ENCODE data around the gene KCNT1.
"Not testable (repeated sequence)": the region's sequence is repeated elsewhere in the genome, so short reads cannot be mapped to it uniquely, and the experiment has no call there.

Gene KCNT1

DNA sequence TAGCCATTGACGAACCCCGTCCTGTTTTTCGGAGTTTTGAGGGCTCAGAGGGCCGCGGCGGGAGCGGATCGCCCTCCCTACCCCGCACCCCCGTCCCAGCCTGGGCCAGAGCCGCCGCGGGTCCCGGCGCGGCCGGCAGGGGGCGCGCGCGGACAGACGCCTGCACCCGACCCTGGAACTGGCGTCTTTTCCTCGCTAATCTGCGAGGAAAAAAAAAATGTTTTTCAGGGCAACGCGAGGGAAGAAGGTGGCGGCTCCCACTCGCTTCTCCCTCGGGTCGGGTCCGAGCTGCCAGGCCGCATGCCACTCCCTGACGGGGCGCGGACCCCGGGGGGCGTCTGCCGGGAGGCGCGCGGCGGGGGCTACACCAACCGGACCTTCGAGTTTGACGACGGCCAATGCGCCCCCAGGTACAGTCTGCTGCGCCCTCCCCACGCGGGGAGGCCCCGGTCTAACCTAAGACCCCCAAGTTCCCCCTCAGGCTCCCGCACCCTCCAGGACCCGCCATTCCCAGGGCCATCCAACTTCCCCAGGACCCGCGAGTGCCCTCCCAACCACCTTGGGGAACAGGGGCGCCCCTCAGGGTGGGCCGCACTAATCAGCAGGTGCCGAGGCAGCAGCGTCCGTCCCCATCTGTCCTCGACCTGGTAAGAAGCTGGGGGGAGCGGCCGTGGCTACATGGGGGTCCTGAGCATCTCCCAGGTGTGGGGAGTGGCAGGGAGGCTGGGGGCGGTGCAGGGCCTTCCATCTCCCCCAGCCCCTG is at the start of gene KCNT1:
Gene KCNT1 (plus strand): TSS at position 227 of the 763 bp plus-strand sequence. CDS start 74 bp downstream, at position 301.
- peak; percentile 21 for DNase-seq (ENCODE audit: low read depth)

DNA sequence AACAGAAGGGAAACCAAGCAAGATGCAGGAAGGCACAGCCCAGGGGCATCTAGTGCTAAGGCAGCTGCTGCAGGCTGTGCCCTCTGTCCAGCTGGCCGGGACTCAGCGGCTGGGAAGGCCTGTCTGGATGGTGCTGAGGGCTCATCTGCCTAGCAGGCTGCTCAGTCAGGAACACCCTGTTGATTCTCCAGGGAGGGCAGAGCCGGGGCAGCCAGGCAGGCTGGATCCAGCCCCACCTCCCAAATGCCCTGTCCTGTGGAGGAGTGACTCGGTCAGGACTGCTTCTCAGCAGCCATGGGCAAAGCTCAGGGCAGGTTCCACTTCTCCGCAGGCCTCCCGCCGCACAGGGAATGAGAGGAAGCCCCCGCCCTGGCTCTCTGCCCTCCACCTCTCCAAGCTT is 46.7 kb upstream of the KCNT1 start:
- DNase-seq (ENCODE audit: low read depth): no peak

DNA sequence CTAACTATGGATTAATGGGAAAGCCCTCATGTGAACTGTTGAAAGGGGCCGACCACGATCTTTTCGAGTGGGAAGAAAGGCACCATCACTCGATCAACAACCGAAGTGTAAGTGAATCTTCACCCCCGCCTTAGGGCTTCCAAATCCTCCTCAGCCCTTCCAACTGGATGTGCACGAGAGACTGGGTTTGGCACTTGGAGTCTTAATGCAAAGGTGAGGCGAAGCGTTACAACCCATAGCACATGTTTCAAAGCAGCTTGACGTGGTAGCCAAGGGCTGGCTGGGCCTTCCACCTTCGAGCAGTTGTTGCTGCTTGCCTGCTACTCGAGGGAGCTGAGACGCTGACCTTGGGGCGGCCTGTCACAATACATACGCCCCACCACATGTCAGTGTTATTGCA is 44.6 kb upstream of the KCNT1 start:
- no peak for DNase-seq (ENCODE audit: low read depth)

DNA sequence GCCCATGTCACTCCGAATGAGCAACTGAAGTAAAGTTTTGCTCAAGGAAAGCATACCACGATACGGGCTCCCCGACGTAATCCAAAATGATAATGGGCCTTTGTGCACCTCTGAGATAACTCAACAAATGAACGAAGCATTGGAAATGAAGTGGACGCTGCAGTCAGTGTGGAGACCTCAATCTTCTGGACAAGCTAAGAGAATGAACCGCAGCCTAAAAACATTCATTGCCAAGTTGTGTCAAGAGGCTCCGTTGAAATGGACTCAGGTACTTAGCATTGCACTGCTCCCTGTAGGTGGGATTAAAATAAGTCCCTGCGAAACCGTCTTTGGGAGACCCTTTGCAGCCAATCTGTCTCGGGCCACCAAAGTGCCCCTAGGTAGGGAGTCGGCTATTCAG is 42.7 kb upstream of the KCNT1 start:
- no peak for DNase-seq (ENCODE audit: low read depth)

DNA sequence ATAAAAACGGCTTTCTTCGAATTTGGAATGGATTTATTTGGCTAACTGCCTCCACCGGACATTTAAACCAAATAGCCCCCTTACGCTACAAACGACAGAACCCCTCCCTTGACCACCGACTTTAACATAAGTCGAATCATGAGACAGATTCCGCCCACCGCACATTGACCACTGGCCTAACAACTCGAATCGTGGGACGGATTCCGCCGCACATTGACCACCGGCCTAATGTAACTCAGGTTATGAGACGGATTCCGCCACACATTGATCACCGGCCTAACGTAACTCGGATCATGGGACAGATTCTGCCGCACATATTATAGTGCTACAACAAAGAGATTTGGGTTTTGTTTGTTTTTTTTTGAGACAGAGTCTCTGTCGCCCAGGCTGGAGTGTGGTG is 41.6 kb upstream of the KCNT1 start:
- no peak for DNase-seq (ENCODE audit: low read depth)

DNA sequence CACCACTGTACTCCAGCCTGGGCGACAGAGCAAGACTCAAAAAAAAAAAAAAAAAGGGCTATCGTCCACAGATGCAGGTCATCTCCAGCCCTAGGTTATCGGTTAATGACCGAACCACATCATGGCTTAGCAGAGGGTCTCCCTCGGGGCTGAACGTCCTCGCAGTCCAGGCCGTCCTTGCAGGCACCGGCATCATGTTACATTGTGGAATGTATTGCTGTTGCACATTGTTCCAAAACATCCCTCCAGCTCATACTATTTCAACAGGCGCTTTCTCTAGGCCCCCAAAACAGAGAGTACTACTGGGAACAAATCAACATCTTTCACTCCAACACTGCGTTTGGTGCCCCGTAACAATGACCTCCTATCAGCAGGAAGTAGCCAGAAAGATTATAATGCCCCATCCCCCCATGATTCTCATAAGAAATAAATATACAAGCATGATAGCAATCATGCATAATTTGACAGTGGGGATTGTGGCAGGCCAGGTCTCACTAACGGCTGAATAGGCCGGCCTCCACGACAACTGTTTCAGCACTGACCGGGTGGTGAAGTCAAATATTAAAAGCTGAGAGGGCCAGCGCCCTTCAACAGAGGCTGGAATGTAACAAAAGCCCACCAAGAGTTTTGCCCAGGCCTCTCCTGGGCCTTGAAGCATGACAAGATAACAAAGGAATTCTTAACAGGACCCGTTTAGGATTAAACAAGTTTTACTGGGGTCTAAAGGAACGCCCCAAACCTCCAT is 40.0 kb upstream of the KCNT1 start:
- DNase-seq (ENCODE audit: low read depth): no peak

DNA sequence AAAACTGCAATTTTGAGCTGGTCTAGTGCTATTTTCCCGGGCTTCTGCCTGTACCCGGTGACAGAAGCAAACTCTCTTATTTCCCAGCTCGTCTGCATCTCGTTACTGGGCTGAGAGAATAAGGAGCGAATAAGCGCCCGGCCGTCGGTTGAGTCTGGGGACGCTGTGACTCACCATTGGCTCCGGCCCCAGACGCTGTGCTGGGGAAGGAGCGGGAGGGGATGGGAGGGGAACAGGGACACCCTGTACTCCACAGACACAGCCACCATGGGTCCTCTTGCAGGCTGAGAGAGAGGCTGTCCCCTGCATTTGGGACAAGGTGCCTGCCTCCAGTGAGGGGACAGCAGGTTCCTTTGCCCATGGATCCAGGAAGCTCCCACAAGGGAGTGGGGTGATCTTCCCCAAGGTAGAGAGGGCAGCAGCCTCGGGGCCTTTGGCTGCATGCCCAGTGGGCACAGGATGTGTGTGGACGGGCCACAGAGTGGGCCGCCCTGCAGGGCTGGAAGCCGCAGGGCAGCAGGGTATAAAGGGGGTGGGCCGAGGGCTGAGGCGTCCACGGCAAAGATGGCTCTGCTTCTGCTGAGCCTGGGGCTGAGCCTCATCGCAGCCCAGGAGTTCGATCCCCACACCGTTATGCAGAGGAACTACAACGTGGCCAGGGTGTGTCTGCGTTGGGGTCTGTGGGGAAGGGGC is 39.1 kb upstream of the KCNT1 start, which contains the start of gene LCN9:
Gene LCN9 (plus strand): TSS at position 552 of the 693 bp plus-strand sequence. CDS start 13 bp downstream, at position 565.
- no peak for DNase-seq (ENCODE audit: low read depth)

DNA sequence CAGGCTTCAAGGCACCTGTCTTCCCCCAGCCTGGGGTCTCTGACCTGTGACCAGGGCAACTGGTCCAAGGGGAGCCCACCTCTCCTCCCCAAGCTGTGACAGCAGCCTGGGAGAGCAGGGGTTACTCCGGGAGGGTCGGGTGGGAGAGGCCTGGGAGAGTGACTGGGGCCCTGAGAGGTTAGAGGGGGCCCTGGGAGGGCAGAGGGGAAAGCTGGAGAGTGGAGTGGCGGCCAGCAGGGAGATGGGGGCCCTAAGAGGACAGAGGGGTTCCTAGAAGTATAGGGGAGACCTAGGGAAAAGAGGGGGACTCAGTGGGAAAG is 38.6 kb upstream of the KCNT1 start:
- DNase-seq (ENCODE audit: low read depth): no peak

DNA sequence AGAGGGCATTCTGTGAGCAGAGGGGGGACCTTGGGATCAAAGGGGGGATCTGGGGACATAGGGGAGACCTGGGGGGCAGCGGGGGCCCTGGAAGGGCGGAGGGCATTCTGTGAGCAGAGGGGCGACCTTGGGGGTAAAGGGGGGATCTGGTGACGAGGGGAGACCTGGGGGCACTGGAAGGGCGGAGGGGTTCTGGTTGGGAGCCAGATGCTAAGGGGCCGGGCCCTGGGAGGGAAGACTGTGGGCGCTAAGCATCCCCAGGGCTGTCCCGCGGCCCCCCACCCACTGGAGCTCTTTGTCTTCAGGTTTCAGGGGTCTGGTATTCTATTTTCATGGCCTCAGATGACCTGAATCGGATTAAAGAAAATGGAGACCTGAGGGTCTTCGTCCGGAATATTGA is 38.1 kb upstream of the KCNT1 start:
- DNase-seq (ENCODE audit: low read depth): no peak

DNA sequence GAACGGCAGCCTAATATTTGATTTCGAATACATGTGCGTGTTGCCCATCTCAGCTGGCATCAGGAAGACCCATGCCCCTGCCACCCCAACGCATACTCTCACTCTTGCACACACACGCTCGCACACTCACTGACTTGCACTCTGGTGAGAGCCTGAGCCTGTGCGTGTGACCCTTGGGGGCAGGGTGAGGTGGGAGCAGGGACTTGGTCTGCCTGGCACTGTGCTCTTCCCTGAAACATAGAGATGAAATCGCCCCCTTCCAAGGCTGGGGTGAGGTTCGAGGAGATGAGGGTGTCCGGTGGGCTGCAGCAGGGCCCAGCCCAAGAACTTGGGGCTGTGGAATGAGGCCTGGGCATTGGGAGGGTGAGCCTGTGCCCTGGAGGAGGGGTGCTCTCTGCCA is 37.7 kb upstream of the KCNT1 start:
- no peak for DNase-seq (ENCODE audit: low read depth)

DNA sequence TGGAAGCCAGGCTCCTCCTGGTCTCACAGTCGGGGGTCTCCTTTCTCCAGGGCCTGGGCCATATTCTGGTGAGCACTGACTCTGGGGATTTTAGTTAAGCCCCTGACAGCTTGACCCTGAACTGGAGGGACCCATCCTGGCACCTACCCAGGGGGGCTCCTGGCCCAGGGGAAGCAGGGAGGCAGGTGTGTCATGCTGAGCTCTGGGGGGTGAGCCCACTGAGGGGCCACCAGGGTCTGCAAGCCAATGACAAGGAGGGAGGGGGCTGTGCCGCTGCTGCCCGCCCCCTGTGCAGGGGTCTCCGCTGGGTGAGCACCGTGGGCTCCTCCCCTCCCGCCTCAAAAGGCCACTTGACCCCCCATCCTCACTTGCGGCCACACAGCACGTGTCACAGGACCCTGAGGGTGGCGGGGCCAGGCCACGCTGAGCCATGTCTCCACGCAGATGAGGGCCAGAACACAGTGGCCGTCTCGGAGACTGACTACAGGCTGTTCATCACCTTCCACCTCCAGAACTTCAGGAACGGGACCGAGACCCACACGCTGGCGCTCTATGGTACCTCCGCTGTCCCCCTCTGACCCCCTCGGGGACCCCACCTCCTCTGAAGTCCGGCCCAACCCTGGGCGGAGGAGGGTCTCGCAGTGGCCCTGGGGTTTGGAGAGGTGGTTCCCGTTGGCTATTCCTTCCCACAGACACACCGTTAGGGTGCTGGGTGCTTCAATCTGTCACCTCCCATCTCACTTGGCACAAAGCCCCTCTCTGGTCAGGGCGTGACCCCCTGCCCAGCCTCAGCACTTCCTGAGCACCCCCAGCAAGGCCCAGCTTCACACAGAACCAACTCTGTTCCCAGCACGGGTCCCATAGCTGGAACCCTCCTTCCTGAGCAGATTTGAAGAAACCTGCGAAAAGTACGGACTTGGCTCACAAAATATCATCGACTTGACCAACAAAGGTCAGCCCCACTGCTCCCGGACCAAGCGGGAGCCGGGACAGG is 36.9 kb upstream of the KCNT1 start:
- DNase-seq (ENCODE audit: low read depth): no peak

DNA sequence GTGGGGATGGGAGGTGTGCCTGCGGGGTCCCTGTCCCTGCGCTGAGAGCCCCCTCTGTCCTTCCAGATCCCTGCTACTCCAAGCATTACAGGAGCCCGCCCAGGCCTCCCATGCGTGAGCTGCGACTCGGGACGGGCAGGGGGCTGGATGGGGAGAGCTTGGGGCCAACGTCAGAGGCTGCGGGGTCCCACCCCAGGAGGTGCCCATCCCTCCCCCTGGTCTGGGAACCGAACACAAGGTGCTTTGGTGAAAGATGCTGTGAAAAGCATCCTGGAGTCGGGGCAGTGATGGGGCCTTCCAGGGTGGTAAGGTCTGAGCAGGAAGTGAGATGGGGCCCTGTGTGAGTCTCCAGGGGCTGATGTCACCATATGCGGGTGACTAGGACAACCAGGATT is 36.2 kb upstream of the KCNT1 start:
- DNase-seq (ENCODE audit: low read depth): no peak

DNA sequence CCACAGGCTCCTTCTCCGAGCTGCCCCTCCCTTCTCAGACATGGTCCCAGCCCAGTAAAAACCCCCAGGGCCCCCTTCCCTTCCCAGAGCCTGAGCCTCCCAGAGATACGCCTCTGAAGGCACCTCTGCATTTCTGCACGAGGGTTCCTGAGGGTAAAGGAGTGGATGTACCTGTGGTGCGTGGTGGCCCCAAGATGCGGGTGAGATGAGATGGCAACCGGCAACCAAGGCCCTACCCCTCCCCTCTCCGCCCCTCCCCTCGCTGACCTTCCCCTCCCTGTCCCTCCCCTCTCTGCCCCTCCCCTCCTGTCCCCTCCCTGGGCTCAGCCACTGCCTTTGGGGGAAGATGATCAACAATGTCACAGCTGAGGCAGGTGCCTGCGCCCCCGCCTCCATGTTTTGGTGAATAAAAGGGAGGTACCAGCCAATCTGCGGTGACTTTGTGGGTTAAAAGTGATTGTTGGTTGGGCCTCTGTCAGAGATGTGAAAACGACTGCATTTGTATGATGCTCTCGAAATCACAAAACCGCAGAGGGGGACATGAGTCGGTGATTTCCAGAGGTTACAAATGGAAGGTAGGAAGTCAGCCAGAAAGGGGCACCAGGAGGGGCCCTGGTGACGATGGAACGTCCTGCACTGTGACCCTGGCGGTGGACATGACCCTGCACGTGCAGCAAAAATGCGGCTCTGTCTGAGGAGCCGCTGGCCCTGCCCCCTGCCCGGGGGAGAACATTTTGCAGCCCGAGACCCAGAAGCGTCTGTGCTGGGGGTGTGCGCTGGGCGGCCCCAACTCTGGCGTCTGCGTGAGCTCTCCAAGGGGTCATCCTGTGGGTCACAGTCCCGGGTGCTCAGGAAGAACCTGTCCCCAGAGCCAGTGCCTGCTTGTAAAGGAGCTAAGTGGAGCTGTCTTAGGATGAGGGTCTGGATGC is 35.2 kb upstream of the KCNT1 start:
- DNase-seq (ENCODE audit: low read depth): no peak

DNA sequence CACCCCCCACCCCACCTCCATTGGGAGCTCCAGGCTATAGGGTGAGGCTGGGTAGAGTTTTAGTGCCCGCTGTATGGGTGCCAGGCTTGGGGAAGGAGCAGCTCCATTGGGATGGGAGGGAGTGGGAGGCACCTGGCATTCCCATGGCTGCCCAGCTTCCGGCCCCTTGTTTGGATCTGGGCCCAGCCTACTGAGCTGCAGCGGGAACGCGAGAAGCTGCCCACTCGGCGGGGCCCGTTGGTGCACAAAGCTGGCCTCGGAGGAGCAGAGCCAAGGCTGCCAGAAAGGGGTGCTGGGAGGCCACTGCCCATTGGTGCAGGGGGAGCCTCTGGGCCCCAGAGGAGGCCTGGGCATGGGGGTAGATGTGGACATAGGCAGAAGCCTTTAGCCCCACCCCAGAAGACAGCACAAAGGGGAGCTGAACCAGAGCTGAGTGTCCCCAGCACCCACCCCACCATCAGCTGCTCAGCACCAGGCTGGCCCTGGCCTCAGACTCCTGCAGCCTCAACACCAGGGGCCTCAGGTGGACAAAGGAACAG is 34.5 kb upstream of the KCNT1 start:
- no peak for DNase-seq (ENCODE audit: low read depth)

DNA sequence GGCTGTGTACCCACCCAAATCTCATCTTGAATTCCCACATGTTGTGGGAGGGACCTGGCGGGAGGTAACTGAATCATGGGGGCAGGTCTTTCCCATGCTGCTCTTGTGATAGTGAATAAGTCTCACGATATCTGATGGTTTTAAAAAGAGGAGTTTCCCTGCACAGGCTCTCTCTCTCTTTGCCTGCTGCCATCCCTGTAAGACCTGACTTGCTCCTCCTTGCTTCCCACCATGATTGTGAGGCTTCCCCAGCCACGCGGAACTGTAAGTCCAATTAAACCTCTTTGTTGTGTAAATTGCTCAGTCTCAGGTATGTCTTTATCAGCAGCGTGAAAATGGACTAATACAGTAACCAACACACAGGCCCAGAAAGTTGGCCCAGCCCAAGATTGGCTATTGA is 33.0 kb upstream of the KCNT1 start:
- DNase-seq (ENCODE audit: low read depth): not testable (repeated sequence)

DNA sequence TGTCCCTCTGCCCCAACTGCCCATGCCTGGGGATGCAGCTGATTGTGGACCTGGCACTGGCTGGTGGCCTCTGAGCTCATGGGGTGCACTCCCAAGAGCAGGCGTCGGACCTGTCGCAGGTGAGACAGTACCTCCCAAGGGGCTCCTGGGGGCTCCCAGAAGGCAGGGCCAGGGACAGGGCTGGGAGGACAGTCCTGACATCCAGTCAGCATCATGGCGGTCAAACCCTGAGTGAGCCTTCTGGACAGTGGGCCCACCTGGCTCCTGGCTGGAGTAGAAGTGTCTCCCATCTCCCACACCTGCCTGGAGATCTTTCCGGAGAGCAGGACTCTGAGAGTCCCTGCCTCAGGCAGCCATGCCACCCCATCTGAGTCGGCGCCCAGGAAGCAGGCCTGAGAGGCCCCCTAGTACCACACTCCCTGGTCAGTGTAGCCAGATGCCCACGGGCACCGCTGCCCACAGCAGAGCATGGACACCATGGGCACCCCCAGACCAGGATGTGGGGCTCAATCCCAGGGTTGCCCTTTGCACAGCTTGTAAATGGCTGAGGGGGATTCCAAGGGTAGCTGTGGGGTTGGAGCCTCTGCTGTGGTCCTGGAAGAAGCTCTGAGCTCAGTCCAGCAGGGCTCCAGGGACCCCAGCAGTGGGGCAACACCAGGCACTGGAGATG is 32.2 kb upstream of the KCNT1 start:
- no peak for DNase-seq (ENCODE audit: low read depth)

DNA sequence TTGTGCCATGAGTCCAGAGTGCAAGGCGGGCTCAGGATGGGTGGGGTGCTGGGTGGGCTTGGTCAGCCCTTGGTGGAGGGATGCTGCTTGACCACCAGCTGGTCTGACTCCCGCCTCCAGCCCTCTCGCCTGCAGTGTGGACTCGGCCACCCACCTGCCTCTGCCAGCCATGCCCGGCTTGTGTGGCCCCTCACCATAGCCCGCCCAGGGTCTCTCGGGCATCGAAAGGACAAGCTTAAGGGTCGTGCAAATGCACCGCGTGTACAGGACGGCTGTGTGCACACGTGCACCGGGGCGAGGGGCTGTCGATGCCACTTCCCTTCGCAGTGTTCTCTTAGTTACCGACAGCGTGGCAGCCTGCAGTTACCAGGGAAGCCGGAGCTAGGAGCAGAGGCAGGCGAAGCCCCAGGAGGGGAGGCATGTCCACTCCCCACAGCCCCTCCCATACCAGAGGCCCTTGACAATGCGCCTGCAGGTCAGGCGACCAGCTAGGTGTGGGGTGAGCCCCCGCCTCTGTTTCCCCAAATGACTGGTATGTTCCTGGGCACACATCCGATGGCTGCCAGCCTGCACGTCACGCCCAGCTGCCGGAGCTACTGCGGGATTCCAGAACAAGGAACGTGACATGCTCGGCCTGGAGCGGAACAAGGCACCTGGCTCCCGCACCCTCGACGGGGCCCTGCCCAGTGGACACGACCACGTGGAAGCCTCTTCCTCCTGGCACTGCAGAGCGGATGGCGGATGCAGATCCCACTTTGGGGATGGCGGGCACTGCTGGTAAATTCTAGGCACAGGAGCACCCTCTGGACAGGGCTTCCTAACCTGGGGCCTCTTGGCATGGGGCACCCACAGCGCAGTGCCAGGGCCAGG is 31.0 kb upstream of the KCNT1 start:
- DNase-seq (ENCODE audit: low read depth): no peak

DNA sequence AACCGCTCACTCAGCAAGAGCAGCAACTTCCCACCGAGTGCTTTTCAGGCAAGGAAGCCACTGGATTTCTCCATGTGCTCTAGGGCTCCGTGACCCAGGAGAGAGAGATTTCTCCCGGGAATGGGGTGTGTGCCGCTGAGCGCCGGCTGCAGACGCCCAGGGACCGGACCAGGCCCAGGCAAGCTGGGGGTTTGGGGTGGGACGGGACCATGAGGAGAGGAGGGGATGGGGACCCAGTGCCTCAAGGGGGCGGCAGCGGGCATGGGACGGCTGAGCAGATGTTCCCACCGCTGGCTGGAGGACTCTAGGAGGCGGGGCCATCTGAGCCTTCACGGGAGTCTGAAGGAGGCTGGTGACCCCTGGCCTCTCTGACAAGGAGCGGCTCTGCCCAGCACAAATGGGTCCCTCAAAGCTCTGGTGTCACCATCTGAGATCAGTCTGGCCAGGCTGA is 30.4 kb upstream of the KCNT1 start:
- no peak for DNase-seq (ENCODE audit: low read depth)

DNA sequence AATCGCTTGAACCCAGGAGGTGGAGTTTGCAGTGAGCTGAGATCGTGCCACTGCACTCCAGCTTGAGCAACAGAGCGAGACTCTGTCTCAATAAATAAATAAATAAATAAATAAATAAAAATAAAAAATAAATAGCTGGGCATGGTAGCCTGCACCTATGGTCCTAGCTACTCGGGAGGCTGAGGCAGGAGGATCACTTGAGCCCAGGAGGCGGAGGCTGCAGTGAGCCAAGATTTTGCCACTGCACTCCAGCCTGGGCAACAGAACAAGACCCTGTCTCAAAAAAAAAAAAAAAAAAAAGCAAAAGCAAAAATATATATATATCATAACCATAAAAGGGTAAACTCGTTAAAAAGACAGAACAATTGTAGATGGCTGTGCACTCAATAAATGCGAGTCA is 29.2 kb upstream of the KCNT1 start:
- DNase-seq (ENCODE audit: low read depth): not testable (repeated sequence)

Measured in stimulated activated CD8-positive, alpha-beta memory T cell treated with anti-CD3 and anti-CD28 coated beads, Interleukin-12 subunit alpha, Interleukin-12 subunit beta, amount 100 ng/mL, for 4 hours (primary cell).